HG02678 (cell line): ENCODE measurements around the gene TNS4.

Experiments
- ATAC-seq: cut with Tn5 transposase; IDR thresholded peaks from one replicate; pipeline ENCODE4 v1.9.1; 2021; ENCODE audit warnings: mild to moderate bottlenecking, moderate library complexity; ENCODE audit not compliant: unreplicated experiment

Gene TNS4

GRCh38 chr17:40475234-40475908 lies 26.1 kb downstream of the TNS4 start:
- no peak for ATAC-seq

GRCh38 chr17:40474419-40475002 lies 26.9 kb downstream of the TNS4 start:
- no peak for ATAC-seq

GRCh38 chr17:40473573-40474365 lies 27.7 kb downstream of the TNS4 start:
- ATAC-seq: no peak

DNA sequence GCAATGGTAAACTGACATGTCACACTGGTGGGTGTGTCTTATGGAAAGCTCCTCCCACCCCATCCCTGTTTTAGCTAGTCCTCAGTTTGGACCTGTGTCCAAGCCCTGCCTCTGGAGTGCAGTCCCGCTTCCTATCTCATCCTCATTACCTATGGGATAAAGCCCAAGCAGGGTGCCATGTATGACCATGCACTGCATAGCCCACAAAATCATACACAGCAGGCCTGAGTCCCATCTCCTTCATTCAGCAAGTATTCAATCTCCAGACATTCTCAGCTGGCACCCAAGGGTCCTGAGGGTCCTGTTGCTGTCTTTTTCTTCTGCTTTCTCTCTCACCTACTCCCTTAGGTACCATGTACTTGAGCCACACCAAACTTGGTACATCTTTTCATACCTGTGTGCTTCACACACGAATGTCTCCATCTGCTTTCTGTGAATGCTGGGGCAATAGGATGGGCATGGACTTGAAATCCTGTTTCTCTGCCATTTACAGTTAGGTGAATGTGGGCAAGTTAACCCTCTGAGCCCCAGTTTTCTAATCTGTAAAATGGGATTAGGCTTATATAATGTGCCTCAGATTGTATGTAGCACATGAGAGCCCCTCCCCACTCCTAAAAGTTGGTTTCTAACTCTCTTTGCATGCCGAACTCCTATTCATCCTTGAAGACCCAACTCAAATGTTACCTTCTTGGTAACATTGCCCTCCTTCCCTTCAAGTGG lies 28.5 kb downstream of the TNS4 start:
- no peak for ATAC-seq

- no peak for ATAC-seq
Measured at GRCh38 chr17:40471846-40472732, 29.3 kb downstream of the TNS4 start.

DNA sequence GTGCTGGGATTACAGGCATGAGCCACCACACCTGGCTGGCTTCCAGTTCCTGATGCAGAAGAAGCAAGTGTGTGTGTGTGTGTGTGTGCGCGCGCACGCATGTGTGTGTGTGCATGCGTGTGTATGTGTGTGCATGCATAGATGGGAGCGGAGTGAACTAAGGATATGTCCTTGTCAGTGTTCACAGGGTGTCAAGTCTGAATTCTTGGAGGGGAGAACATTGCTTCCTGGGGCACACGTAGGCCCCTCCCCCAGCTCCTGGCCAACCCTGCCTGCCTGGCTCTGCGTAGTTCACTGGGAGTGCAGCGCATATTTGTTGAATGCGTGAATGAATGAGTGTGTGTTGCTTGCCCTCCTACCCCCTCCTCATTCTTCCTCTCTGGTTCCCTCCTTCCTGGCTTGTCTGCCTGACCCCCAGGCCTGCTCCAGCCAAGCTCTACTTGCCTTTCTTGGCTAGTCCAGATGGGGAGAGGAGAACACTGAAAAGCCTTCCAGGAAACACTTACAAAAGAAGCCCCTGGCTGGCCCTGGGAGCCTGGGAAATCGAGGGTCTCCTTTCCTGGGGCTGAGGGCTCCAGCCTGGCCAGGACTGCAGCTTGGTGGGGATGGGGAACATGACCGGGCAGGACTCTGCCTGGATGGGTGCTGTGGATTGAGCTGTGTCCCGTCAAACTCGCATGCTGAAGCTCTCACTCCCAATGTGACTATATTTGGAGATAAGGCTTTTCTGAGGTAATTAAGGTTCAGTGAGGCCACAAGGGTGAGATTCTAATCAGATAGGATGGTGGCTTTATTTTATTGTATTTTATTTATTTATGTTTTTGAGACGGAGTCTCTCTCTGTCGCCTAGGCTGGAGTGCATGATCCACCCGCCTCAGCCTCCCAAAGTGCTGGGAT lies 30.2 kb downstream of the TNS4 start:
- ATAC-seq: no peak

GRCh38 chr17:40469805-40470675 lies 31.4 kb downstream of the TNS4 start:
- no peak for ATAC-seq

- no peak for ATAC-seq
Measured at GRCh38 chr17:40468560-40468959, 32.9 kb downstream of the TNS4 start.

DNA sequence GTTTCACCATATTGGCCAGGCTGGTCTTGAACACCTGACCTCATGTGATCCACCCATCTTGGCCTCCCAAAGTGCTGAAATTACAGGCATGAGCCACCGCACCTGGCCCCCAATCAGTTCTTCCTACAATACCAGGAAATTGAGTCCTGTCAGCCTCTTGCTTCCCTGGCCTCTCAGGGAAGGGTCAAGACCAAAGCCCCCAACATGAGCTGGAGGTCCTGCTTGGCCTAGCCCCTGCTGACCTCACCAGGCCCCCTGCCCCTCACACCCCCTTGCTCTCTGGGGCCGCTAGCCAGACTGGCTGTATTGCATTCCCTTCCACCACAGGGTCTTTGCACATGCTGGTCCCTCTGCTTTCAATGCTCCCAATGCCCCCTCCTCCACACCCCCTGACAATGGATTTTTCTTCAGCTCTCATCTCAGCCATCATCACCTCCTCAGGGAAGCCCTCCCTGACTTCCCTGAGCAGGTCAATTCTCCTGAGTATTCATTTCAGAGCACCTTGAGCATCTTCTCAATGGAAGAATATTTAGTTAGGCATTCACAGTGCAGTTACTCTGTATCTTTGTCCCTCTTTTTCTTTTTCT lies 34.0 kb downstream of the TNS4 start:
- ATAC-seq: no peak

- no peak for ATAC-seq
Measured at GRCh38 chr17:40466298-40466971, 35.0 kb downstream of the TNS4 start.

DNA sequence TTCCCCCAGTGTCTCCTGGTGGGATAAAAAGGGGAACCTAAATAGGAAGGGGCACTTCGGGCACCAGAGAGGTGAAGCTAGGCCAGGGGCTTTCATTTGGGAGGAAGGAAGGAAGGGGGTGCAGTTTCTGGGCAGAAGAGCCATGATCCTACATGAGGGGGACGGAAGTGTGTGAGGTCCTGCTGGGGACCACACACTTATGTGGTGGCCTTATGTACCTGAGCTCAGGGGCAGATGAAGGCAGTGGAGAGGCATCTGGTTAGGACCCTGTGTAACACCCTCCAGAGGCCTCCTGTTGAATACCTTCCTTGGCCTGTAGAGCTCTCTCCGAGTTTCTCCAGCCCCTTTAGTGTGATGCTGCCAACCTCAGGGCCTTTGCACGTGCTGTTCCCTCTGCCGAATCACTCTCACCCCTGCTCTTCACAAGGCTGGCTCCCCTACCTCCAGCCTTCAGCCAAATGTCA lies 37.0 kb downstream of the TNS4 start:
- ATAC-seq: no peak

DNA sequence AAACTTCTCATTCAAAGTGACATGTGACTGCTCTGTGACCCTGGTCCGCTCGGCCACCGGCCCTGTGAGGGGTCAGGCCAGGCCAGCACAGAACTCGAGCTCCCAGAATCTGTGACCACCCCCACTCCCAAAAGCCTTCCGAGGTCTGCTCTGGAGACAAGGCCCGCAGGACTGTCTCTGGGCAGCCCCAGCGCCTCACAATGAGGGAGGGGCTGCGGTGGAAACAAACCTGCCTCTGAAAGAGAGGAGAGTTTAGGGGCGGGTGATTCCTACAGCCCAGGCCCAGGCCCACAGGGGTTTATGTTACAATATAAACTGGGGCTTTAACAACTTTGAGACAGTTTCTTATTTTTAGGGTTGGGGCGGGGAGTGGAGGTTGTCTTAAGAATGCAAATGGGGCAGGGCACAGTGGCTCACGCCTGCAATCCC lies 38.3 kb downstream of the TNS4 start:
- no peak for ATAC-seq

DNA sequence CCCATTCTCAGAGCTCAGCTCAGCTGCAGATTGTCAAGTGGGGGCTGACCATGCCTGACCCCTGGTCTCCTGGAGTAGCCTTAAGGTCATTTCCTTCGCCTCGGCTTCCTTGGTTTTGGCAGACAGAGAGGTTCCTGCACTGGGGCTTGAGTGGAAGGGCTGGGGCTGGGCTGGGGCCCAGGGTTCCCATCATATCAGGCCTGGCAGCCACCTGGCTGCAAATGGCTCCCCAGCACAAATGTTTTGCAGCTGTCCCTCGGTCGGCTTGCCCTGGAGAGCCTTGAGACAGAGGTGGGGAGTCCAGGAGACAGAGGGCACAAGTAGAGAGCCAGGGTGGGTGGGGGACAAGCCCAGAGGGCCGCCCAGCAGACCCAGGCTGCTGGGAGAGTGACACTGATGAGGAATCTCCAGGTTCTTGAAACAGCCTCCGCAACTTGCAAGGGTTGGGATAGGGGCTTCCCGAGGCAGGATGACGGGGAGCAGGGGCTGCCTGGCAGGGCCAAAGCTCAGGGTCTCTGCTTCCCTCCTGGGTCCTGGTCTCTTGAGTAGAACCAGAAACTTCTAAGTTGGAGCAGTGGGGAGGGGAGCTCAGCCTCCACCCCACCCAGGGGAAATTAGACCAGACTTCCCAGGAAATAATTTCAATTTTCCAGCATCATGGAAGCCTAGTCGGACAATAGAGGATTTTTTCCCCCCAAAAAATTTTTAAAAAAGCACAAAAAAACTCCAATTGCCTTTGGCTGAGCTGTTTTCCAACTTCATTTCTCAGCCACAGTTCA lies 38.9 kb downstream of the TNS4 start:
- ATAC-seq: no peak

GRCh38 chr17:40461732-40462342 lies 39.6 kb downstream of the TNS4 start:
- ATAC-seq: no peak

- no peak for ATAC-seq
Measured at GRCh38 chr17:40460968-40461731, 40.3 kb downstream of the TNS4 start.

DNA sequence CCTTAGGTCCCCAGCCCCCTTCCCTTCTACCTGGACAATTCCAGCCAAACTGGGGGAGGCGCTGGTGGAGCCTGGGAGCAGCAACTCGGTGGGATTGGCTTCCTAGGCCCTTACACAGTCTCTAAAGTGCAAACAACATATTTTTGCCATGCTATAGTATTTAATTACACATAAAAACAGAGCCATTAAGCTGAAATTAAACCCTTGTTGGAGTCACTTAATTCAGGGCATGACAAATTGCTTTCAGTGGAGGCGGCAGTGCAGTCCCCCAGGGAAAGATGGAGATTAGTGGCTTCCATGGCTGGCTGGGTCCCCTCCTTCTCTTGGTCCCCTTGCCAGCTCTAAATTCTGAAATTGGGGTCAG lies 40.8 kb downstream of the TNS4 start:
- no peak for ATAC-seq
